ENCODE results near the gene VCP.
A peak's percentile ranks its signal among the peaks of the same experiment; 100 is the strongest.

Gene VCP

GRCh38 chr9:35102769-35103659, 30.6 kb upstream of the VCP start, which contains the start of gene STOML2:
STOML2 (minus strand) TSS chr9:35103131; CDS start chr9:35103094, 37 bp downstream.
- no peaks in the 10 kb centered on the region for H3K27me3 ChIP-seq (ENCODE audit: control insufficient read depth in 1 of 2, insufficient read depth in 2 of 2, low read length in 2 of 2)
- H3K4me1 ChIP-seq (ENCODE audit: control insufficient read depth, insufficient read depth, low read length), result peaks cover 25% of the 10 kb centered on the region
- H3K9me3 ChIP-seq (ENCODE audit: control insufficient read depth in 2 of 2, low read length in 2 of 2), result no peaks in the 10 kb centered on the region
- peak within 1 kb of the TSS; percentile 83 to 96 for H3K4me3 ChIP-seq (ENCODE audit: low read length in 2 of 2)
- peak within 1 kb of the TSS; percentile 92 to 98 for H3K9ac ChIP-seq (ENCODE audit: low read length in 2 of 2)
- peaks cover 27 to 51% of the 10 kb centered on the region in 2 donors for H3K36me3 ChIP-seq (ENCODE audit: control insufficient read depth in 2 of 2, insufficient read depth in 2 of 2, low read length in 2 of 2)
- peak within 1 kb of the TSS; percentile 94 for H3K27ac ChIP-seq (ENCODE audit: low read length)

GRCh38 chr9:35102465-35102768, 30.0 kb upstream of the VCP start:
- Histone ChIP-seq H3K9me3 (ENCODE audit: control insufficient read depth in 2 of 2, low read length in 2 of 2) (no peaks in the 10 kb centered on the region), H3K27ac (ENCODE audit: low read length) (peak overlapping the region; percentile 94), H3K4me3 (ENCODE audit: low read length in 2 of 2) (peak overlapping the region; percentile 83 to 96), H3K4me1 (ENCODE audit: control insufficient read depth, insufficient read depth, low read length) (peaks cover 25% of the 10 kb centered on the region), H3K27me3 (ENCODE audit: control insufficient read depth in 1 of 2, insufficient read depth in 2 of 2, low read length in 2 of 2) (no peaks in the 10 kb centered on the region), H3K36me3 (ENCODE audit: control insufficient read depth in 2 of 2, insufficient read depth in 2 of 2, low read length in 2 of 2) (peaks cover 27 to 49% of the 10 kb centered on the region in 2 donors), H3K9ac (ENCODE audit: low read length in 2 of 2) (peak overlapping the region; percentile 92 to 98)

GRCh38 chr9:35097573-35097972, 25.1 kb upstream of the VCP start:
- Histone ChIP-seq H3K4me1 (ENCODE audit: control insufficient read depth, insufficient read depth, low read length) (peaks cover 24% of the 10 kb centered on the region), H3K9ac (ENCODE audit: low read length in 2 of 2) (no peak overlapping the region), H3K27ac (ENCODE audit: low read length) (no peak overlapping the region), H3K36me3 (ENCODE audit: control insufficient read depth in 2 of 2, insufficient read depth in 2 of 2, low read length in 2 of 2) (peaks cover 24 to 34% of the 10 kb centered on the region in 2 donors), H3K4me3 (ENCODE audit: low read length in 2 of 2) (no peak overlapping the region), H3K9me3 (ENCODE audit: control insufficient read depth in 2 of 2, low read length in 2 of 2) (no peaks in the 10 kb centered on the region), H3K27me3 (ENCODE audit: control insufficient read depth in 1 of 2, insufficient read depth in 2 of 2, low read length in 2 of 2) (no peaks in the 10 kb centered on the region)

GRCh38 chr9:35096035-35096849, 23.8 kb upstream of the VCP start, which contains the start of gene PIGO:
PIGO (minus strand) TSS chr9:35096591; CDS start chr9:35095565, 1,026 bp downstream.
- Histone ChIP-seq H3K27me3 (ENCODE audit: control insufficient read depth in 1 of 2, insufficient read depth in 2 of 2, low read length in 2 of 2) (no peaks in the 10 kb centered on the region), H3K4me3 (ENCODE audit: low read length in 2 of 2) (peak within 1 kb of the TSS; percentile 96 to 98), H3K27ac (ENCODE audit: low read length) (peak within 1 kb of the TSS; percentile 94), H3K36me3 (ENCODE audit: control insufficient read depth in 2 of 2, insufficient read depth in 2 of 2, low read length in 2 of 2) (peaks cover 31 to 36% of the 10 kb centered on the region in 2 donors), H3K9me3 (ENCODE audit: control insufficient read depth in 2 of 2, low read length in 2 of 2) (no peaks in the 10 kb centered on the region), H3K4me1 (ENCODE audit: control insufficient read depth, insufficient read depth, low read length) (peaks cover 11% of the 10 kb centered on the region), H3K9ac (ENCODE audit: low read length in 2 of 2) (peak within 1 kb of the TSS; percentile 96 to 98)

- peaks cover 36 to 49% of the 10 kb centered on the region in 2 donors for H3K36me3 ChIP-seq (ENCODE audit: control insufficient read depth in 2 of 2, insufficient read depth in 2 of 2, low read length in 2 of 2)
These were observed 19.1 kb upstream of the VCP start for GRCh38 chr9:35091536-35091935.

GRCh38 chr9:35089434-35089833, 17.0 kb upstream of the VCP start:
- H3K27ac ChIP-seq (ENCODE audit: low read length), result no peak overlapping the region
- peaks cover 36 to 49% of the 10 kb centered on the region in 2 donors for H3K36me3 ChIP-seq (ENCODE audit: control insufficient read depth in 2 of 2, insufficient read depth in 2 of 2, low read length in 2 of 2)
- no peaks in the 10 kb centered on the region for H3K9me3 ChIP-seq (ENCODE audit: control insufficient read depth in 2 of 2, low read length in 2 of 2)
- H3K4me3 ChIP-seq (ENCODE audit: low read length in 2 of 2), result no peak overlapping the region
- H3K4me1 ChIP-seq (ENCODE audit: control insufficient read depth, insufficient read depth, low read length), result no peaks in the 10 kb centered on the region
- no peak overlapping the region for H3K9ac ChIP-seq (ENCODE audit: low read length in 2 of 2)
- H3K27me3 ChIP-seq (ENCODE audit: control insufficient read depth in 1 of 2, insufficient read depth in 2 of 2, low read length in 2 of 2), result no peaks in the 10 kb centered on the region

More at GRCh38 chr9:35091536-35091935, 19.1 kb upstream of the VCP start:
- no peak overlapping the region for H3K9ac ChIP-seq (ENCODE audit: low read length in 2 of 2)
- no peaks in the 10 kb centered on the region for H3K27me3 ChIP-seq (ENCODE audit: control insufficient read depth in 1 of 2, insufficient read depth in 2 of 2, low read length in 2 of 2)
- H3K4me1 ChIP-seq (ENCODE audit: control insufficient read depth, insufficient read depth, low read length), result peaks cover 9% of the 10 kb centered on the region
- H3K27ac ChIP-seq (ENCODE audit: low read length), result no peak overlapping the region
- no peak overlapping the region for H3K4me3 ChIP-seq (ENCODE audit: low read length in 2 of 2)
- no peaks in the 10 kb centered on the region for H3K9me3 ChIP-seq (ENCODE audit: control insufficient read depth in 2 of 2, low read length in 2 of 2)

- no peak overlapping the region for H3K27ac ChIP-seq (ENCODE audit: low read length)
- no peaks in the 10 kb centered on the region for H3K9me3 ChIP-seq (ENCODE audit: control insufficient read depth in 2 of 2, low read length in 2 of 2)
- H3K4me1 ChIP-seq (ENCODE audit: control insufficient read depth, insufficient read depth, low read length), result no peaks in the 10 kb centered on the region
- no peak overlapping the region for H3K4me3 ChIP-seq (ENCODE audit: low read length in 2 of 2)
- peaks cover 12 to 21% of the 10 kb centered on the region in 2 donors for H3K36me3 ChIP-seq (ENCODE audit: control insufficient read depth in 2 of 2, insufficient read depth in 2 of 2, low read length in 2 of 2)
- no peak overlapping the region for H3K9ac ChIP-seq (ENCODE audit: low read length in 2 of 2)
- H3K27me3 ChIP-seq (ENCODE audit: control insufficient read depth in 1 of 2, insufficient read depth in 2 of 2, low read length in 2 of 2), result no peaks in the 10 kb centered on the region
These were observed 12.7 kb upstream of the VCP start for GRCh38 chr9:35085078-35085477.

- Histone ChIP-seq H3K9ac (ENCODE audit: low read length in 2 of 2) (peak within 1 kb of the TSS; percentile 46 to 74), H3K27me3 (ENCODE audit: control insufficient read depth in 1 of 2, insufficient read depth in 2 of 2, low read length in 2 of 2) (no peaks in the 10 kb centered on the region), H3K4me3 (ENCODE audit: low read length in 2 of 2) (peak within 1 kb of the TSS; percentile 89 to 90), H3K36me3 (ENCODE audit: control insufficient read depth in 2 of 2, insufficient read depth in 2 of 2, low read length in 2 of 2) (peaks cover 0 to 7% of the 10 kb centered on the region in 2 donors), H3K9me3 (ENCODE audit: control insufficient read depth in 2 of 2, low read length in 2 of 2) (no peaks in the 10 kb centered on the region), H3K4me1 (ENCODE audit: control insufficient read depth, insufficient read depth, low read length) (peaks cover 18% of the 10 kb centered on the region), H3K27ac (ENCODE audit: low read length) (peak within 1 kb of the TSS; percentile 62)
These were observed 7.3 kb upstream of the VCP start, which contains the start of gene FANCG for GRCh38 chr9:35079426-35080341. FANCG (minus strand) TSS chr9:35079942; CDS start chr9:35079524, 418 bp downstream.

- Histone ChIP-seq H3K9me3 (ENCODE audit: control insufficient read depth in 2 of 2, low read length in 2 of 2) (no peaks in the 10 kb centered on the region), H3K4me3 (ENCODE audit: low read length in 2 of 2) (peak overlapping the region; percentile 89 to 90), H3K4me1 (ENCODE audit: control insufficient read depth, insufficient read depth, low read length) (peaks cover 18% of the 10 kb centered on the region), H3K36me3 (ENCODE audit: control insufficient read depth in 2 of 2, insufficient read depth in 2 of 2, low read length in 2 of 2) (peaks cover 0 to 9% of the 10 kb centered on the region in 2 donors), H3K9ac (ENCODE audit: low read length in 2 of 2) (peak overlapping the region; percentile 46 to 74), H3K27ac (ENCODE audit: low read length) (peak overlapping the region; percentile 62), H3K27me3 (ENCODE audit: control insufficient read depth in 1 of 2, insufficient read depth in 2 of 2, low read length in 2 of 2) (no peaks in the 10 kb centered on the region)
These were observed 6.6 kb upstream of the VCP start for GRCh38 chr9:35079041-35079425.

- Histone ChIP-seq H3K27ac (ENCODE audit: low read length) (no peak overlapping the region), H3K4me3 (ENCODE audit: low read length in 2 of 2) (no peak overlapping the region), H3K27me3 (ENCODE audit: control insufficient read depth in 1 of 2, insufficient read depth in 2 of 2, low read length in 2 of 2) (no peaks in the 10 kb centered on the region), H3K9me3 (ENCODE audit: control insufficient read depth in 2 of 2, low read length in 2 of 2) (no peaks in the 10 kb centered on the region), H3K4me1 (ENCODE audit: control insufficient read depth, insufficient read depth, low read length) (peaks cover 19% of the 10 kb centered on the region), H3K9ac (ENCODE audit: low read length in 2 of 2) (peak overlapping the region in 1 of 2 donors; percentile 42), H3K36me3 (ENCODE audit: control insufficient read depth in 2 of 2, insufficient read depth in 2 of 2, low read length in 2 of 2) (peaks cover 0 to 9% of the 10 kb centered on the region in 2 donors)
These were observed 5.6 kb upstream of the VCP start for GRCh38 chr9:35078066-35078465.

Measured in stomach smooth muscle (tissue), 2 donors.